Heart right ventricle (tissue), 16 donors: Measurements from ENCODE around the gene PIK3R2. TPM values are rescaled to one million over a fixed set of nuclear protein-coding genes. Genes with fewer than 3 reads are reported as not detected.

ENCODE experiments used
- ATAC-seq, 8 donors: fragments of 200-7000 bp; cut with Tn5 transposase; one replicate each; pipeline ENCODE4 v1.9.1; 2020; ENCODE audit warnings: mild to moderate bottlenecking in 8 of 8, moderate library complexity in 8 of 8, moderate number of reproducible peaks in 1 of 8
- DNase-seq, 2 donors: peaks; one replicate each; pipeline ENCODE4 v3.0.0-alpha.2; 2020
- H3K27ac ChIP-seq, 10 donors: fragments of 200-600 bp; sonication (generic) in 2 of 10; one replicate each; pipeline versions ENCODE4 v1.5.0 to v1.8.0; 2020 to 2022; ENCODE audit warnings: mild to moderate bottlenecking in 3 of 10
- H3K27me3 ChIP-seq, 7 donors: fragments of 200-600 bp; one replicate each; pipeline ENCODE4 v1.8.0; 2021 to 2022; ENCODE audit warnings: mild to moderate bottlenecking in 2 of 7
- H3K36me3 ChIP-seq, 9 donors: fragments of 200-600 bp; sonication (generic) in 1 of 9; one replicate each; pipeline versions ENCODE4 v1.5.0 to v1.8.0; 2020 to 2022; ENCODE audit warnings: mild to moderate bottlenecking in 2 of 9
- H3K4me1 ChIP-seq, 9 donors: fragments of 200-600 bp; sonication (generic) in 1 of 9; one replicate each; pipeline versions ENCODE4 v1.5.0 to v1.8.0; 2020 to 2022; ENCODE audit warnings: mild to moderate bottlenecking in 4 of 9
- H3K4me3 ChIP-seq, 10 donors: fragments of 200-600 bp; sonication (generic) in 2 of 10; one replicate each; pipeline versions ENCODE4 v1.5.0 to v1.8.0; 2020 to 2022; ENCODE audit warnings: mild to moderate bottlenecking in 7 of 10, moderate library complexity in 2 of 10
- H3K9me3 ChIP-seq, 11 donors: fragments of 200-600 bp in 10 of 11; sonication (generic) in 2 of 11; one replicate each; pipeline versions ENCODE4 v1.5.0 to v1.8.0; 2013 to 2022; ENCODE audit warnings: mild to moderate bottlenecking in 2 of 11, control low read depth in 1 of 11, moderate library complexity in 1 of 11
- CTCF ChIP-seq, 9 donors: fragments of 200-600 bp; sonication (generic) in 2 of 9; IDR thresholded peaks; one replicate each; pipeline versions ENCODE4 v1.5.0 to v1.8.0; 2021 to 2022; ENCODE audit warnings: antibody characterized with exemption in 9 of 9, mild to moderate bottlenecking in 5 of 9, moderate library complexity in 1 of 9
- WGBS, 2 donors: extraction: QIAGEN DNeasy Blood & Tissue Kit; methylation state at CpG; one replicate each; pipeline ENCODE4 v1.1.7; 2013; ENCODE audit warnings: inconsistent platforms in 1 of 2; 5-methylcytosine and 5-hydroxymethylcytosine counted together
- intact Hi-C, 10 donors: fragments of 100-400 bp; cut with DNase I; formaldehyde crosslinking; loops; one replicate each; pipeline versions ENCODE4 v1.11.1 to v1.14.2; 2022
- polyA plus RNA-seq, 2 donors: library from polyadenylated mRNA; stranded (reverse); fragments of 200-250 nt; gene quantifications; one replicate each; pipeline ENCODE4 v1.2.3, GENCODE V29; 2013
- total RNA-seq, 10 donors: library from RNA; stranded (reverse); fragmentation: NEBNext Ultra II Directional in 3 of 10; extraction: Animal tissue kit (Norgen Biotek cat#: 25700) in 3 of 10; gene quantifications; one replicate each; pipeline versions ENCODE4 v1.2.1 to v1.2.4, GENCODE V29; 2021 to 2023
- donor health status: Arrhythmogenic right ventricular cardiomyopathy.
- donor health status: ischemic (EF 13 %, LVEDD 7.1; RV severe dilation, severe dysfunction).
- donor health status: healthy with polysubstance abuse.
- donor health status: DM: no; HTN: yes; CAD: no.
- donor health status: DM: no; HTN: no; CAD: no.
- donor health status: ischemic (EF 25% LVEDD 6.9; RV normal size, moderate dysfunction).
- donor health status: ischemic (EF 25% LVEDD 5.7; RV mildly dilated, moderate dysfunction).
- donor health status: healthy.
- donor health status: DM: yes; HTN: yes; CAD: no.
- donor health status: Ischemic cardiomyopathy.
- donor health status: ischemic (EF 35%, LVEDD 5.7; RV mildly dilated, moderate dysfunction).
- donor health status: nonischemic (EF 11% LVEDD 7.7; RV severe dilation, severe dysfunction).
- donor health status: DM: yes; HTN: yes; CAD: no.
- donor health status: PGD.
- donor health status: ischemic (EF 29% LVEDD 5.4; RV normal size, mild dysfunction).
- donor health status: nonischemic (EF 23%, LVEDD 6.1; RV moderate dilation, normal function).

PIK3R2 gene
- total and polyA plus RNA-seq, 12 donors: 2.3 to 29.1 (median 21.7) TPM

GRCh38 chr19:18191640-18192062 is 38.7 kb downstream of the PIK3R2 start:
- peak overlapping the region in 9 of 10 donors; percentile 91 to 97 (median 94) for H3K27ac ChIP-seq
- H3K9me3 ChIP-seq: no peaks in the 10 kb centered on the region
- no peaks in the 10 kb centered on the region for H3K27me3 ChIP-seq
- intact Hi-C loops: loop anchor here in 5 of 10 donors (1.0 to 10.0 kb wide), 5 partner anchors 13 to 616 kb away; partner anchors contain the start of genes LSM4 (in 1 of the 5) and RAB3A (in 1 of the 5)
- no peak for ATAC-seq
- no peak for TF ChIP-seq CTCF (IDR thresholded peaks at IDR 0.05)
- WGBS, 2 donors: 73 to 79% methylated on average over 5 of the region's 5 CpGs
- peaks cover 0 to 18% (median 0%) of the 10 kb centered on the region in 9 donors for H3K36me3 ChIP-seq
- peaks cover 8 to 34% (median 19%) of the 10 kb centered on the region in 9 donors for H3K4me1 ChIP-seq
- peak overlapping the region in 9 of 10 donors; percentile 44 to 90 (median 63) for H3K4me3 ChIP-seq
- no peak for DNase-seq

- peak within 1 kb of the TSS; percentile 69 to 97 (median 94) for H3K27ac ChIP-seq
- H3K9me3 ChIP-seq: no peaks in the 10 kb centered on the region
- intact Hi-C loops: loop anchor here in 5 of 10 donors (1.0 to 10.0 kb wide), 5 partner anchors 11 to 614 kb away; partner anchors contain the start of genes LSM4 (in 1 of the 5) and RAB3A (in 1 of the 5)
- peaks cover 8 to 34% (median 19%) of the 10 kb centered on the region in 9 donors for H3K4me1 ChIP-seq
- H3K4me3 ChIP-seq: peak within 1 kb of the TSS; percentile 65 to 98 (median 82)
- 0% methylated on average over 58 to 74 of the region's 74 CpGs for WGBS, 2 donors
- ATAC-seq: peak; percentile 93 to 98 (median 96)
- DNase-seq: peak; percentile 99 to 100
- no peak for TF ChIP-seq CTCF (IDR thresholded peaks at IDR 0.05)
- peaks cover 0 to 30% (median 3%) of the 10 kb centered on the region in 9 donors for H3K36me3 ChIP-seq
- H3K27me3 ChIP-seq: no peaks in the 10 kb centered on the region
Measured at GRCh38 chr19:18192673-18193387, 39.9 kb downstream of the PIK3R2 start, which contains the start of gene MPV17L2. TSS of gene MPV17L2 (plus strand) at chr19:18193218. CDS start at chr19:18193282, 64 bp downstream.

- 3 to 4% methylated on average over 46 of the region's 46 CpGs for WGBS, 2 donors
- ATAC-seq (peak in 3 of 8 donors; percentile 0 to 27 (median 6)), DNase-seq (no peak)
- Histone ChIP-seq H3K27me3 (no peaks in the 10 kb centered on the region), H3K27ac (peak overlapping the region in 9 of 10 donors; percentile 77 to 91 (median 86)), H3K36me3 (peaks cover 0 to 38% (median 10%) of the 10 kb centered on the region in 9 donors), H3K9me3 (no peaks in the 10 kb centered on the region), H3K4me3 (peak overlapping the region; percentile 65 to 98 (median 82)), H3K4me1 (peaks cover 8 to 34% (median 19%) of the 10 kb centered on the region in 9 donors)
- TF ChIP-seq CTCF (IDR thresholded peaks at IDR 0.05): no peak
- intact Hi-C loops: loop anchor here in 4 of 10 donors (5.0 to 10.0 kb wide), 3 partner anchors 59 to 614 kb away; partner anchors contain the start of gene LSM4 (in 1 of the 4)
Measured at GRCh38 chr19:18193388-18194180, 40.6 kb downstream of the PIK3R2 start.

- Histone ChIP-seq H3K4me1 (peaks cover 8 to 34% (median 19%) of the 10 kb centered on the region in 9 donors), H3K27ac (peak overlapping the region in 5 of 10 donors; percentile 48 to 86 (median 85)), H3K9me3 (no peaks in the 10 kb centered on the region), H3K36me3 (peaks cover 0 to 43% (median 12%) of the 10 kb centered on the region in 9 donors), H3K4me3 (peak overlapping the region in 9 of 10 donors; percentile 75 to 98 (median 84)), H3K27me3 (no peaks in the 10 kb centered on the region)
- WGBS, 2 donors: 52 to 61% methylated on average over 12 of the region's 12 CpGs
- no peak for TF ChIP-seq CTCF (IDR thresholded peaks at IDR 0.05)
- intact Hi-C loops: loop anchor here in 4 of 10 donors (5.0 to 10.0 kb wide), 3 partner anchors 58 to 613 kb away; partner anchors contain the start of gene LSM4 (in 1 of the 4)
- DNase-seq (no peak), ATAC-seq (no peak)
Measured at GRCh38 chr19:18194181-18194530, 41.2 kb downstream of the PIK3R2 start.
